KMS-11 (cell line): ENCODE results near the gene KCNMB4.

Source experiments
- H2AFZ ChIP-seq: fragments of 200-600 bp; sonication (generic); 2 replicates; pipeline ENCODE4 v1.6.1; 2016; ENCODE audit warnings: antibody characterized with exemption, mixed run types, low read depth
- H3K27ac ChIP-seq: fragments of 200-600 bp; sonication (generic); 2 replicates; pipeline ENCODE4 v1.6.1; 2016; ENCODE audit warnings: mild to moderate bottlenecking, mixed run types
- H3K27me3 ChIP-seq: fragments of 200-600 bp; sonication (generic); 2 replicates; pipeline ENCODE4 v1.6.1; 2017; ENCODE audit warnings: mild to moderate bottlenecking, low read depth, mixed run types, moderate library complexity; ENCODE audit not compliant: insufficient read depth
- H3K36me3 ChIP-seq: fragments of 200-600 bp; sonication (generic); 2 replicates; pipeline ENCODE4 v1.6.1; 2017; ENCODE audit warnings: mild to moderate bottlenecking, mixed run types; ENCODE audit not compliant: insufficient read depth
- H3K4me1 ChIP-seq: fragments of 200-600 bp; sonication (generic); 2 replicates; pipeline ENCODE4 v1.6.1; 2016; ENCODE audit warnings: mild to moderate bottlenecking, low read depth, mixed run types; ENCODE audit not compliant: poor library complexity, severe bottlenecking
- H3K4me2 ChIP-seq: fragments of 200-600 bp; sonication (generic); 2 replicates; pipeline ENCODE4 v1.7.0; 2016; ENCODE audit warnings: mild to moderate bottlenecking, mixed run types
- H3K4me3 ChIP-seq: fragments of 200-600 bp; sonication (generic); IDR thresholded peaks from 2 replicates; pipeline ENCODE4 v1.6.1; 2017; ENCODE audit warnings: low read depth, low read length, mixed read lengths; ENCODE audit not compliant: insufficient read depth
- H3K79me2 ChIP-seq: fragments of 200-600 bp; sonication (generic); 2 replicates; pipeline ENCODE4 v1.6.1; 2016; ENCODE audit warnings: low read depth, mixed run types; ENCODE audit not compliant: insufficient read depth
- H3K9ac ChIP-seq: fragments of 200-600 bp; sonication (generic); 2 replicates; pipeline ENCODE4 v1.6.1; 2016; ENCODE audit warnings: mild to moderate bottlenecking, mixed run types
- H4K20me1 ChIP-seq: fragments of 200-600 bp; sonication (generic); 2 replicates; pipeline ENCODE4 v1.6.1; 2016; ENCODE audit warnings: mild to moderate bottlenecking, mixed run types; ENCODE audit not compliant: insufficient read depth
- CTCF ChIP-seq: fragments of 200-600 bp; sonication (generic); conservative IDR thresholded peaks from 2 replicates; pipeline ENCODE4 v1.6.1; 2017; ENCODE audit warnings: low read depth, mild to moderate bottlenecking, antibody characterized with exemption, low read length, moderate library complexity, mixed read lengths

Gene KCNMB4

GRCh38 chr12:70443062-70443673 is 77.1 kb downstream of the KCNMB4 start:
- no peak for TF ChIP-seq CTCF
- no peak overlapping the region for H2AFZ ChIP-seq
- no peak overlapping the region for H3K27ac ChIP-seq
- no peaks in the 10 kb centered on the region for H3K36me3 ChIP-seq
- no peak overlapping the region for H3K9ac ChIP-seq
- H4K20me1 ChIP-seq: no peaks in the 10 kb centered on the region
- H3K79me2 ChIP-seq: no peaks in the 10 kb centered on the region
- H3K27me3 ChIP-seq: no peaks in the 10 kb centered on the region
- no peak overlapping the region for H3K4me3 ChIP-seq
- H3K4me1 ChIP-seq: no peaks in the 10 kb centered on the region
- no peak overlapping the region for H3K4me2 ChIP-seq

GRCh38 chr12:70444903-70445302 is 78.8 kb downstream of the KCNMB4 start:
- no peak overlapping the region for H3K4me2 ChIP-seq

GRCh38 chr12:70448371-70448770 is 82.3 kb downstream of the KCNMB4 start:
- Histone ChIP-seq H3K9ac (no peak overlapping the region), H4K20me1 (no peaks in the 10 kb centered on the region), H3K4me1 (no peaks in the 10 kb centered on the region), H2AFZ (no peak overlapping the region), H3K79me2 (no peaks in the 10 kb centered on the region), H3K27me3 (no peaks in the 10 kb centered on the region), H3K4me3 (no peak overlapping the region), H3K27ac (no peak overlapping the region), H3K4me2 (no peak overlapping the region), H3K36me3 (no peaks in the 10 kb centered on the region)
- no peak for TF ChIP-seq CTCF

More at GRCh38 chr12:70444903-70445302, 78.8 kb downstream of the KCNMB4 start:
- Histone ChIP-seq H4K20me1 (no peaks in the 10 kb centered on the region), H3K4me3 (no peak overlapping the region), H3K79me2 (no peaks in the 10 kb centered on the region), H3K9ac (no peak overlapping the region), H3K27ac (no peak overlapping the region), H3K27me3 (no peaks in the 10 kb centered on the region), H3K4me1 (no peaks in the 10 kb centered on the region), H2AFZ (no peak overlapping the region), H3K36me3 (no peaks in the 10 kb centered on the region)
- no peak for TF ChIP-seq CTCF

- no peak overlapping the region for H3K9ac ChIP-seq
- no peak for TF ChIP-seq CTCF
- H3K4me1 ChIP-seq: no peaks in the 10 kb centered on the region
- H3K36me3 ChIP-seq: no peaks in the 10 kb centered on the region
- H3K27ac ChIP-seq: no peak overlapping the region
- no peaks in the 10 kb centered on the region for H4K20me1 ChIP-seq
- H3K79me2 ChIP-seq: no peaks in the 10 kb centered on the region
- H3K4me2 ChIP-seq: no peak overlapping the region
- H3K27me3 ChIP-seq: no peaks in the 10 kb centered on the region
- H3K4me3 ChIP-seq: no peak overlapping the region
- H2AFZ ChIP-seq: no peak overlapping the region
These were observed 83.1 kb downstream of the KCNMB4 start for GRCh38 chr12:70449074-70449752.
